Breast epithelium (tissue), 4 donors: ENCODE data around the gene RDH16. TPM values are rescaled to one million over a fixed set of nuclear protein-coding genes. Genes with fewer than 3 reads are reported as not detected.
"Not testable (repeated sequence)": the region's sequence is repeated elsewhere in the genome, so short reads cannot be mapped to it uniquely, and the experiment has no call there.

ENCODE experiments used
- DNase-seq, 2 donors: peaks; one replicate each; pipeline ENCODE4 v3.0.0-alpha.2; 2019; ENCODE audit warnings: low spot score in 2 of 2
- H3K27ac ChIP-seq, 2 donors: fragments of 200-600 bp; sonication (generic) in 1 of 2; one replicate each; pipeline ENCODE4 v1.5.1; 2016 to 2019; ENCODE audit warnings: mild to moderate bottlenecking in 1 of 2
- H3K27me3 ChIP-seq, 2 donors: fragments of 200-600 bp; sonication (generic) in 1 of 2; one replicate each; pipeline versions ENCODE4 v1.5.1 to v1.6.0; 2017 to 2019; ENCODE audit warnings: control low read depth in 1 of 2, mild to moderate bottlenecking in 1 of 2
- H3K36me3 ChIP-seq: fragments of 200-600 bp; one replicate; pipeline ENCODE4 v1.5.1; 2019
- H3K4me1 ChIP-seq, 2 donors: fragments of 200-600 bp; sonication (generic); one replicate each; pipeline ENCODE4 v1.5.1; 2016 to 2019; ENCODE audit warnings: control low read depth in 1 of 2
- H3K4me3 ChIP-seq, 3 donors: fragments of 200-600 bp; sonication (generic); 1 replicate in 2 of 3; 2 replicates in 1 of 3; pipeline ENCODE4 v1.5.1; 2016 to 2019; ENCODE audit warnings: mild to moderate bottlenecking in 3 of 3, moderate library complexity in 2 of 3
- H3K9me3 ChIP-seq, 2 donors: fragments of 200-600 bp; sonication (generic) in 1 of 2; one replicate each; pipeline ENCODE4 v1.5.1; 2016 to 2019; ENCODE audit warnings: control low read depth in 1 of 2
- POLR2A ChIP-seq: fragments of 450-650 bp; IDR thresholded peaks from one replicate; pipeline ENCODE4 v1.6.1; 2016; ENCODE audit warnings: antibody characterized with exemption, mild to moderate bottlenecking, moderate library complexity
- POLR2AphosphoS5 ChIP-seq, 3 donors: sonication (generic); formaldehyde crosslinking; IDR thresholded peaks; one replicate each; pipeline ENCODE4 v1.6.1; 2017; ENCODE audit warnings: antibody characterized with exemption in 3 of 3
- intact Hi-C: fragments of 100-400 bp; cut with DNase I; formaldehyde crosslinking; loops from one replicate; pipeline ENCODE4 v1.15.1; 2023; ENCODE audit warnings: low total_unique reads
- total RNA-seq, 3 donors: library from RNA; depleted of rRNA; stranded (reverse); fragments of >200 nt; gene quantifications; one replicate each; pipeline ENCODE4 v1.1.0, GENCODE V29; 2016
- TF ChIP-seq, protein P1 (sequence below), 3 donors: fragments of 450-650 bp; IDR thresholded peaks; one replicate each; pipeline ENCODE4 v1.5.1; 2016 to 2017; ENCODE audit warnings: antibody characterized with exemption in 3 of 3, mild to moderate bottlenecking in 3 of 3, moderate library complexity in 3 of 3

RDH16 gene
- total RNA-seq, 3 donors from 2014 or later: 0.48 to 1.3 (median 0.59) TPM

DNA sequence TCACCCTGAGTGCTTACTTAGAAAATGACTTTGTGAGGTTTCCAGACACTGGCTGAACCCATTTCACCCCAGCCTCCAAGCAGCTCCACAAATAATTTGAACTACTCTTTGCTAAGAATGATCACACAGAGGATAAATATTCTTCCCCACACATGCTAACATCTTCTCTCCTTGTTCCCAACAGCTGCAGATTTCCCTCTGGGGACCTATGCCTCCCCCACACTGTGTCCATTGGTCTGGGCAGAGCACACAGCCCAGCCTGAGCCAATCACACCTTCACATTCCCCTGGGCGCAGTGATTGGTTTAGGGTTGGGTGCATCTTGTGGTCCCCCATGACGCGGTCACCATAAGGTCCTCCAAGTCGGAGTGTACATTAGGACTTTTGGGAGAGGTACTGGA, 30.1 kb downstream of the RDH16 start:
- intact Hi-C loops: no loop called here
- TF ChIP-seq, protein P1, sequence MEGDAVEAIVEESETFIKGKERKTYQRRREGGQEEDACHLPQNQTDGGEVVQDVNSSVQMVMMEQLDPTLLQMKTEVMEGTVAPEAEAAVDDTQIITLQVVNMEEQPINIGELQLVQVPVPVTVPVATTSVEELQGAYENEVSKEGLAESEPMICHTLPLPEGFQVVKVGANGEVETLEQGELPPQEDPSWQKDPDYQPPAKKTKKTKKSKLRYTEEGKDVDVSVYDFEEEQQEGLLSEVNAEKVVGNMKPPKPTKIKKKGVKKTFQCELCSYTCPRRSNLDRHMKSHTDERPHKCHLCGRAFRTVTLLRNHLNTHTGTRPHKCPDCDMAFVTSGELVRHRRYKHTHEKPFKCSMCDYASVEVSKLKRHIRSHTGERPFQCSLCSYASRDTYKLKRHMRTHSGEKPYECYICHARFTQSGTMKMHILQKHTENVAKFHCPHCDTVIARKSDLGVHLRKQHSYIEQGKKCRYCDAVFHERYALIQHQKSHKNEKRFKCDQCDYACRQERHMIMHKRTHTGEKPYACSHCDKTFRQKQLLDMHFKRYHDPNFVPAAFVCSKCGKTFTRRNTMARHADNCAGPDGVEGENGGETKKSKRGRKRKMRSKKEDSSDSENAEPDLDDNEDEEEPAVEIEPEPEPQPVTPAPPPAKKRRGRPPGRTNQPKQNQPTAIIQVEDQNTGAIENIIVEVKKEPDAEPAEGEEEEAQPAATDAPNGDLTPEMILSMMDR (IDR thresholded peaks at IDR 0.05): no peak
- TF ChIP-seq POLR2A (no peak), POLR2AphosphoS5 (IDR thresholded peaks at IDR 0.05) (no peak)
- Histone ChIP-seq H3K4me1 (no peaks in the 10 kb centered on the region), H3K27ac (no peak overlapping the region), H3K36me3 (no peaks in the 10 kb centered on the region), H3K4me3 (no peak overlapping the region), H3K9me3 (no peaks in the 10 kb centered on the region), H3K27me3 (no peaks in the 10 kb centered on the region)
- no peak for DNase-seq

GRCh38 chr12:56922031-56922430, 35.4 kb downstream of the RDH16 start:
- Histone ChIP-seq H3K36me3 (no peaks in the 10 kb centered on the region), H3K4me1 (no peaks in the 10 kb centered on the region), H3K27ac (no peak overlapping the region), H3K4me3 (no peak overlapping the region), H3K27me3 (no peaks in the 10 kb centered on the region), H3K9me3 (no peaks in the 10 kb centered on the region)
- no peak for DNase-seq
- TF ChIP-seq POLR2A (no peak), POLR2AphosphoS5 (IDR thresholded peaks at IDR 0.05) (no peak)
- TF ChIP-seq, protein P1 (IDR thresholded peaks at IDR 0.05): no peak
- intact Hi-C loops: no loop called here

GRCh38 chr12:56921346-56921745, 36.1 kb downstream of the RDH16 start:
- no peaks in the 10 kb centered on the region for H3K4me1 ChIP-seq
- no peaks in the 10 kb centered on the region for H3K27me3 ChIP-seq
- no peaks in the 10 kb centered on the region for H3K36me3 ChIP-seq
- no peaks in the 10 kb centered on the region for H3K9me3 ChIP-seq
- no peak for TF ChIP-seq POLR2A
- intact Hi-C loops: no loop called here
- no peak for DNase-seq
- H3K27ac ChIP-seq: no peak overlapping the region
- H3K4me3 ChIP-seq: no peak overlapping the region

DNA sequence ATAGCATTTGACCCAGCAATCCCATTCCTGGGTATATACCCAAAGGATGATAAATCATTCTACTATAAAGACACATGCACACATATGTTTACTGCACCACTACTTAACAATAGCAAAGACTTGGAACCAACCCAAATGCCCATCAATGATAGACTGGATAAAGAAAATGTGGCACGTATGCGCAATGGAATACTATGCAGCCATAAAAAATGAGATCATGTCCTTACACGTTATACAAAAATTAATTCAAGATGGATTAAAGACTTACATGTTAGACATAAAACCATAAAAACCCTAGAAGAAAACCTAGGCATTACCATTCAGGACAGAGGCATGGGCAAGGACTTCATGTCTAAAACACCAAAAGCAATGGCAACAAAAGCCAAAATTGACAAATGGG, 39.3 kb downstream of the RDH16 start:
- H3K27ac ChIP-seq, H3K4me1 ChIP-seq, DNase-seq, H3K4me3 ChIP-seq, intact Hi-C loops, H3K36me3 ChIP-seq, H3K27me3 ChIP-seq, H3K9me3 ChIP-seq: not testable (repeated sequence)

DNA sequence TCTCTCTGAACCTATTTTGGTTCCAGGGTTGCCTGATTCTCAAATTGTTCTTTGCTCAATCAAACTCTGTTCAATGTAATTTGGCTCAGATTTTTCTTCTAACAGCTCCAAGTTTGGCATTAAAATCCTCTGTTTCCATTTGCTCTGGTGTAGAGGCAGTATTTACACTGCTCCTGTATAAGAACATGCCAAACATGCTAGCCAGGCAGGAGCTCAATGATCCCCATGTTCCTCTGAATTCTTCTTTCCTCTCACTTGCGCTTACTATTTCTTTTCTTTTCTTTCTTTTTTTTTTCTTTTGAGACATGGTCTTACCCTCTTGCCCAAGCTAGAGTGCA, 40.4 kb downstream of the RDH16 start:
- DNase-seq: no peak
- Histone ChIP-seq H3K36me3 (no peaks in the 10 kb centered on the region), H3K4me1 (no peaks in the 10 kb centered on the region), H3K4me3 (no peak overlapping the region), H3K27ac (no peak overlapping the region), H3K9me3 (no peaks in the 10 kb centered on the region), H3K27me3 (no peaks in the 10 kb centered on the region)
- intact Hi-C loops: no loop called here
- TF ChIP-seq POLR2AphosphoS5 (IDR thresholded peaks at IDR 0.05) (no peak), POLR2A (no peak)
- TF ChIP-seq, protein P1 (IDR thresholded peaks at IDR 0.05): no peak

DNA sequence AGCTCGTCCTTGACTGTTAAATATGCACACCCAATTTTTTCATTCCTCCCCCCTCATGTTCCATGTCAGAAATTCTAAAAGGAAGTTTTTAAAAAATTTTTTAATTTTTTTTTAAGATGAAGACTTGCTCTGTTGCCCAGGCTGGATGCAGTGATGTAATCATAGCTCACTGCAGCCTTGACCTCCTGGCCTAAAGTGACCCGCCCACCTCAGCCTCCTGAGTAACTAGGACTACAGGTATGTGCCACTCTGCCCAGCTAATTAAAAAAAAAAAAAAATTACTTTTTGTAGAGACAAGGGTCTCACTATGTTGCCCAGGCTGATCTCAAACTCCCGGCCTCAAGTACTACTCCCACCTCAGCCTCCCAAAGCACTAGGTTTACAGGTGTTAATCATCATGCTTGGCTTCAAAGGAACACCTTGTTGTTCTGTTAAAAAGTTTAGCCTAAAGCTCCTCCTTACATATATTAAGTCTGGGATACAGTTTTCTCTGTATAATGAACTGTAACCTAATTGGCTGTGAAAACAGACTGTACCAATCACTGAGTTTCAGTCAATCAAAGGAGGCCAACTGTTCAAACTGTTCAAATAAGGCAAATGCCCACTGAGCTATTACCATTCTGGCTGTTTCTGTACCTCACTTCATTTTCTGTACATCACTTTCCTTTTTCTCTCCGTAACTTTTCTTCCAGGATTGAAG, 41.0 kb downstream of the RDH16 start:
- Histone ChIP-seq H3K36me3 (no peaks in the 10 kb centered on the region), H3K27ac (no peak overlapping the region), H3K27me3 (no peaks in the 10 kb centered on the region), H3K4me3 (no peak overlapping the region), H3K4me1 (no peaks in the 10 kb centered on the region), H3K9me3 (no peaks in the 10 kb centered on the region)
- intact Hi-C loops: no loop called here
- TF ChIP-seq POLR2AphosphoS5 (IDR thresholded peaks at IDR 0.05) (no peak), POLR2A (no peak)
- TF ChIP-seq, protein P1 (IDR thresholded peaks at IDR 0.05): no peak
- no peak for DNase-seq
